Measurements from ENCODE around the gene EWSR1.

EWSR1 gene

DNA sequence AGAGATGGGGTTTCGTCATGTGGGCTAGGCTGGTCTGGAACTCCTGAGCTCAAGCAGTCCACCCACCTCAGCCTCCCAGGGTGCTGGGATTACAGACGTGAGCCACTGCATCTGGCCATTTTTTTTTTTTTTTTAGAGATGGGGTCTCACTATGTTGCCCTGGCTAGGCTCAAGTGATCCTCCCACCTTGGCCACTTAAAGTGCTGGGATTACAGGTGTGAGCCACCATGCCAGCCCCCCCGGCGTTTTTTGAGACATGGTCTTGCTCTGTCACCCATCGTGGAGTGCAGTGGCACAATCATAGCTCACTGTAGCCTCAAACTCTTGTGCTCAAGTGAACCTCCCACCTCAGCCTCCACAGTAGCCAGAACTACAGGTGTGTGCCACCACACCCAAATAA is 16.8 kb upstream of the EWSR1 start:
- no peak for DNase-seq (ENCODE audit: low spot score)

DNA sequence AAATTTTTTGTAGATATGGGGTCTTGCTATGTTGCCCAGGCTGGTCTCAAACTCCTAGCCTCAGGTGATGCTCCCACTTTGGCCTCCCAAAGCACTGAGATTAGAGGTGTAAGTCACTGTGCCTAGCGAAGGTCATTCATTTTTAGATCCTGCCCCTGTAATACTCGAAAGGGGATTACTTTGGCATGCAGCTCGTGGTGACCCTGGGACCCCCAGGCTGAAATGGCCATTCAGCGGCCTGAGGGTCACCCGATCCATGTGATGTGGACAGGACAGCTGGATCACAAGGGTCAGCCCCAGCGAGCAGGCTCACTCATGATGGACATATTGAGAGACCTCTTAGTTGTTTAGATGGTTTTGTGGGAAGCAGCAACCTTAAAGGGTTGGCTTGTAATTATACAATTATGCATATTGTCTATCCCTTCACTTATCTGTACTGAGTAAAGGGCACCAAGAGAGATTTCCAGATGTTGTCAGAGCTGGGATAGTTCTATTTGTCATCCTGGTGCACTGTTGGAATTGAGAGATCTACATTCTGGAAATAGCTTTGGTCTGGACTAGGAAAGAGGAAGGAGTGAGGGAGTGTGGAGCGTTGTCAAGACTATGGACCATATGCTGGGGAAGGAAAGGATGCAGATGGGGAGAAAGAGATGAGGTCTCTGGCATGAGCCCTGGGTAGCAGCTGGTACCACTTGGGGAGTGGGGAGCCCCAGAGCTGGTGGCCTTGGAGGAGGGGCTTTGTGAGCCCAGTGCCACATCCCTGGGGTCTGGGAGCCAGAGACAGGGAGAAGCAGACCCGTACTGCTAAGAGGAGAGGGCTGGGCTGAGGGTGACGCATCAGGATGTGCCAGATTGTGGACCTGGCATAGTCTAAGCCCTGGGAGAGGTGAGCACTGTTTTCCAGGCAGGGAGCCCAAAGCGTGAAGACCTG is 15.8 kb upstream of the EWSR1 start:
- DNase-seq (ENCODE audit: low spot score): no peak

DNA sequence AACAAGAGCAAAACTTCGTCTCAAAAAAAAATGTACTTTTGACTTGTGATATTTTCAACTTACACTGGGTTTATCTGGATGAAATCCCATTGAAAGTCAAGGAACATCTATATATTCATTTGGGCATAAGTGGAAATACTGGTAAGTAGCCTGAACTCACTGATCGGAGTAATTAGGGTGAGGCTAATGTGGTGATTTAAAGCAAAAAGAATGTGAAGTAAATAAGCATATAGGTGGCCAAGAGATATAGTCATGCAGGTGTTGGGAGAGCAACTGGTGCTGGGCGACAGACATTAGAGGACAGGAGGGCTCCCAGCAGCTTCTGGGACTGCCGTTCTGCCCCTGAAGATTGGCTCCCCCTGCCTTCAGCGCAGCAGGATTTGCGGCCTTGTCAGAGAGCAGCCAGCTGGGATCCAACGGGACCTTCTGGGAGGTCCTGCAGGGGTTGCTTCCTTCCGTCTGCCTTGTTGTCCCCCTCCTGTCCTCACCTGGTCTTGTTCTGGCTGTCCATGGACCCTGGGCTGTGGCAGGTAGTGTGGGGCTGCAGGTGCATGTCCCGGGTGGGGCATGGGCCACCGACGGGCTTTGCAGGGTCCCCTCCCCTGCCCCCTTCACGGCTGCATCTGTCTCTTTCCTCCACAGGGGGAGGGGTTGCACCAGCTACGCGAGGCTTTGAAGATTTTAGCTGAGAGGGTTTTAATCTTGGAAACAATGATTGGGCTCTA is 14.3 kb upstream of the EWSR1 start:
- no peak for DNase-seq (ENCODE audit: low spot score)

DNA sequence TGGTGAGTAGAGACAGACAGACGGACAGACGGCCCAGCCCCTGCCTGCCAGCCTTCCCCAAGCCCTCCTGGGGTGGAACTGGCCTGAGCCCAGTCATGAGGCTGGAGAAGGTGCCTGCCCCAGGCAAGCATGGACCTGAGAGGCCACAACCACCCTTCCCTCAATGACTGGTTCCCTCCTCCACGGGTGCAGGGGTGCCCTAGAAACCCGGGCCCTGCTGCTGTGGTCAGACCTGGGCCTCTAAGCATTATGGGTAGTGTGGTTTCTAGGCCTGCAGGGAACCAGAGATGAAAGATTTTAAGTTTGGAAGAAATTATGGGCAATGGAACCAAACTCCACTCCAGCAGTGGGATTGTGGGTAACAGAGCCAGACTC is 13.8 kb upstream of the EWSR1 start:
- no peak for DNase-seq (ENCODE audit: low spot score)

DNA sequence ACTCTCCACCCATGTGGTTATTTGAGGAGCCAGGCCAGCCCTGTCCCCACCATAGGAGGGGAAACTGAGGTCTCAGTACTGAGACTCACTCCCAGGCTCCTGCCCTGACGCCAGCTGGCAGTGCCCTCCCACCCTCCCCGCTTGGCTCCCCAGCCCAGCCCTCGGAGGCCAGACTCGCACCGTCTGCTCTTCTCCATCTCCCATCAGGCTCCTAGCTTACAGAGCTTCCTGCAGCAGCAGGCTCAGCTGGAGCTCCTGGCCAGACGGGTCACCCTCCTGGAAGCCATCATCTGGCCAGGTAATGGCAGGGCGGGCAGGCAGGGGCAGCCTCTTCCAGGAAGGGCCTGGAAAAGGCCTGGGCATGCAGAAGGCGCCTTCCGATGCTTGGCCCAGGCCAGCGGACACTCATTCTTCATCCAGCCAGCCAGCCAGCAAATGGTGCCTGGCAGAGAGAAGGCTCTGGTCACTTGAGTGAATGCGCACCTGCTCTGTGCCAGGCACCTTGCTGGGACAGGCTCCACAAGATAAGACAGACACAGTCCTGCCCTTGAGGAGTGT is 12.9 kb upstream of the EWSR1 start:
- DNase-seq (ENCODE audit: low spot score): no peak

DNA sequence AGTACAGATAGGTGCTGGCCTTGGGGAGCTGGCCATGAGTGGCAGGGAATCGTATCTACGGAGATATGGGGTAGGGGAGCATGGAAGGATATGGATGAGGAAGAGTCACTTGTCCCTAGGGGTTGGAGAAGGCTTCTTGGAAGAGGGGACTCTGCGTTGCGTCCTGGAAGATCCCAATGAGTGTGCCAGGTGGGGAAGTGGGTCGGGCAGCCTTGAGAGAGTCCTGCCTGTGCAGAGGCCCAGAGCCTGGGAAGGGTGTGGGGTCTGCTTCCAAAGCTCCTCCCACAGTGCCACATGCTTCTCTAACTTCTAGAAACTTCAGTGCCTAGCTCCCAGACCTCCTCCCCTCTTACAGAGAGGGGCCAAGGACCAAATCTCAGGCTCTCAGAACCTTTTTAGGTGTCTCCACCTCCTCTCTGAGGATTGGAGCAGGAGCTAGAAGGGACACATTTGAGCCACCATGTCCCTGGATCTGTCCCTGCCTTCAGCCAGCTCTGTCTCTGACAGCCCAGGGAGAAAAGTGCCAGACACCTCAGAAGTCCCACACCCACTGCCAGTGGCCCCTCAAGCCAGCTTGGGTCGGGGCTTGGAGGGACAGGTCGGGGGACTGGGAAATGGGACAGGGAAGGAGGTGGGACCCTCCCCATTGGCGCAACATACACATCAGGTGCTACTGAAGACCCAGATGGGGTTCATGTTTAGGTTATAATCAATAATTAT is 11.3 kb upstream of the EWSR1 start:
- DNase-seq (ENCODE audit: low spot score): no peak

DNA sequence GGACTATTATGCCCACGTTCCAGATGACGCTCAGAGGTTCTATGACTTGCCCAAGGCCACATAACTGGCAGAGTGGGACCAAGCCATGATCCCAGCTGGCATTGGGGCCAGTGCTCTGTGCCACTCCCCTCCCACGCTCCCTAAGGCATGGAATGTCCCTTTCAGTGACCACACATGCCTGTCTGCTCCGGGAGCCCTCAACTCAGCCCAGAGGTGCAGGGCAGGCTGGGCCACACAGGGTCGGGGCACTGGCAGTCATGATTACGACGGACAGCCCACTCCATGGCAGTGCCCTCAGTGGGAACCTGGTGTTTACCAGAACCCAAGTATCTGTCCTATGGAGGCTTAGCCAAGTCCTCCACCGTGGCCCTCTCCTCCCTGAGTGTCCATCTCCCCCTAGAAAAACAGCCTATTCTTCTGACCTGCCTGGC is 10.3 kb upstream of the EWSR1 start:
- DNase-seq (ENCODE audit: low spot score): no peak

DNA sequence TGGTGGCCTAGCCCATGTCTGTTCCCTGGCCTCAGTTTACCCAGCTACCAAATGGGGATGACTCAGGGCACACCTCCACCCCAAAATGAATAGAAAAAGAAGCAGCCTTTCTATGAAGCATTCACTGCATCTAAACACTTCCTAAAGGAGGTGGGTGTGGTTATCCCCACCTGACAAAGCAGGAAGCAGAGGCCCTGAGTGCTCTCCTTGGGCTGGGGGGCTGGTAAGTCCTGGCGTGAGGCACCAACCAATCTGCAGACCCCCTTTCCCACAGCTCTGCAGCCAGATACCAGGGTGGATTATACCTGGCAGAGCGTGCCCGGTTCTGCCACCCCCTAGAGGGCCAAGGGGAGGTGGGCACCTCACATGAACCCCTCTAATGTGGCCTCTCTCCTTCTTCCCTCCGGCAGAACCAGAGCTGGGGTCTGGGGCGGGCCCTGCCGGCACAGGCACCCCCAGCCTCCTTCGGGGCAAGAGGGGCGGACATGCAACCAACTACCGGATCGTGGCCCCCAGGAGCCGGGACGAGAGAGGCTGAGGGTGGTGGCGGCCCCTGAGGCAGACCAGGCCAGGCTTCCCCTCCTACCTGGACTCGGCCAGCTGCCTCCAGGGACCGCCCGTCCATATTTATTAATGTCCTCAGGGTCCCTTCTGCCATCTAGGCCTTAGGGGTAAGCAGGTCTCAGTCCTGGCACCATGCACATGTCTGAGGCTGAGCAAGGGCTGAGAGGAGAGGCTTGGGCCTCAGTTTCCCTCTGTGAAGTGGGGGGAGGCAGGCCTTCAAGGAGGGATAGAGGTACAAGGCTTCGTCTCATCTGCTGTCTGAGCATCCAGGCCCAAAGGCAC is 9.4 kb upstream of the EWSR1 start:
- no peak for DNase-seq (ENCODE audit: low spot score)

DNA sequence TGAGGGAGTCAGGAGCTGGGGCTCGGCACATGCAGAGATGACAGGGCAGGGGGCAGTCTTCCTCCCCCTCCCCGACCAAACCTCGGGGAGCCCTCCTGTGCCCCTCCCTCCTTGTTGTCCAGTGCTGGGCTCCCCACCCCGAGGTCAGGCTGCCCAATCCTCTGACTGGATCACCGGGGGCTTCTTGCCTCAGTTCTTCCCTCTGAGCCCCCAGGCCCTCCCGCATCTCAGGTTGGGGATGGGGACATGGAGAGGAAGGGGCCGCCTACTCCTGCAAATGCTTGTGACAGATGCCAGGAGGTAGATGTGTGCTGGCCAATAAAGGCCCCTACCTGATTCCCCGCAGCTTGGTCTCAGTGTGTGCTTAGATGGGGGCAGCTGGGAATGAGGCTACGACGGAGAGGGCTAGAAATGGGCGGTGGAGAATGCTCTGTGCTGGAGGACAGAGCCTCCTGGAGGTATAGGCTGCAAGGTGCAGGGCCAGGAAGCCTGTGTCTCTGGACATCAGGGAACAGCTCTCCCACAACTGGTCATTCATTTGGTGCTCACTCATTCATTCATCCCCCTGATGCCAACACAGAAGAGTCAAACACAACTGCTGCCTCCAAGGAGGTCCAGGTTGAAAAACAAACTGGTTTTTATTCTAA is 8.7 kb upstream of the EWSR1 start:
- no peak for DNase-seq (ENCODE audit: low spot score)

DNA sequence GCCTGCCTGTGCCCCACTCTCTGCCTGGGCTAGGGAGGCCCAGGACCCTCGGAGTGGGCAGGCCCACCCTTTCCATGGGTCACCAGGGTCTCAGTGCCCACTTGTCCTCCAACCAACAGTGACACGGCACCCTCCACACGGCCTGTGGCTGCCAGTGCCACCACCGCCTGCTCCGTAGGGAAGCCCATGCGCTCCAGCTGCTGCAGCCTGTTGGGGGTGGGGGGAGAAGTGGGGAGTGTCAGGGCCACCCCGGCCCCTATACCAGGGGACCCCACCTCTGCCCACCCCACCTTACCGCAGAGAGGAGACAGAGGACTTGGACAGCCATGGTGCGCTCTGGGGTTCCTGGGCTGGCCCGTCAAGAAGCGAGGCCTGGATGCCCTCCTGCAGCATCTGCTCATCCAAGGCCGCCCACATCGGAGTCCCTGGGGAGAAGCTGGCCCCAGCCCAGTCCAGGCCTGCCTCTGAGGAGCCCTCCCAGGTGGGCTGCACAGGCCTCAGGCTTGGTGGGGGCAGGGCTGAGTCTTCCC is 8.0 kb upstream of the EWSR1 start:
- DNase-seq (ENCODE audit: low spot score): no peak

DNA sequence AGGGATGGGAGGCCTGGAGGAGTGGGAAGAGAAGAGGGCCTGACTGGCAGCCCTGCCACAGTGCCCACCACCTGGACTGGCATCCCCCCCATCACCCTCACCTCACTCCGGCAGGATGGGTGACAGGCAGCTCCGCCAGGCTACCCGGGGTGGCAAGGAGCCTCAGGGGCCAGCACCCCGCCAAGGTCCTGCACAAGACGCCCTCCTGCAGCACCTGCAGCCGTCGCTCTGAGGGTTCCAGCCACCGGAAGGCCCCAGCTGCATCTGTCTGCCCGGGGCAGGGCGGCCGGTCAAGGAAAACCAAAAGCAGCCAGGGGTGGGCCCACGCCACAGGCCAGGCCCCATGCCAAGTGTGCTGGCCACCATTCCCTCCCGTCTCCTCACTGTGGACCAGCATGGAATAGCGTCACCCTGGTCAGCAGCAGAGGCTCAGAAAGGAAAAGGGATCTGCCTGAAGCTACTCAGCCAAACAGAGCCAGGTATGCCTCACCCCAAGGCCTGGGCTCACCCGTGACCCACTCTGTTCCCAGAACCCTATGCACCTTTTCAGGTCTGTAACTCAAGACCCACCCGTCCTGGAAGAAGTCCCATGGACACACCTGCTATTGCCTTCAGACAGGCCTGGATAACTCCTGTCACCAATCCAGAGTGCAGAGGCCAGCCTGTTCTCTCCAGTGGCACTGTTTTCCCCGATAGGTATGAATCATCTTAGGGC is 7.3 kb upstream of the EWSR1 start:
- no peak for DNase-seq (ENCODE audit: low spot score)

DNA sequence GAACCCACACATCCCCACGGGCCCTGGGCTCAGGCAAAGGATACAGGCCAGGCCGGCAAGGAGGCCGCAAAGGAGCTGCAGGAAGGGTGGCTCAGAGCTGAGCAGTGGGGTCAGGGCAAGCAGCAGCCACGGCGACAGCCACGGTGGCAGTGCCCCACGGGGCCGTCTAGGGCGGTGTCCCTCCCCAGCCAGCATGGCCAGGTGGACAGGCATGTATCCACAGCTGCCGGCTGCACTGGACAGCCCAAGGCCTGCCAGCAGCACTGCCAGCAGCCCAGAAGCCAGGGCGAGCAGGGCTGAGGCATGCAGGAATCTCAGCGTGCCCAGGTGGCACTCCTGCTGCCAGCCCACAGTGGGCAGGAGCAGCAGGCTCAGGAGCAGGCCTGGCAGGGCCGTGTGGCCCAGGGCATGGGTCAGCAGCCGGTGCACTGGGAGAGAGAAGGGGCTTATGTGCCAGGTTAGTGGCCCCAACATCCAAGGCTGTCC is 4.2 kb upstream of the EWSR1 start:
- DNase-seq (ENCODE audit: low spot score): no peak

DNA sequence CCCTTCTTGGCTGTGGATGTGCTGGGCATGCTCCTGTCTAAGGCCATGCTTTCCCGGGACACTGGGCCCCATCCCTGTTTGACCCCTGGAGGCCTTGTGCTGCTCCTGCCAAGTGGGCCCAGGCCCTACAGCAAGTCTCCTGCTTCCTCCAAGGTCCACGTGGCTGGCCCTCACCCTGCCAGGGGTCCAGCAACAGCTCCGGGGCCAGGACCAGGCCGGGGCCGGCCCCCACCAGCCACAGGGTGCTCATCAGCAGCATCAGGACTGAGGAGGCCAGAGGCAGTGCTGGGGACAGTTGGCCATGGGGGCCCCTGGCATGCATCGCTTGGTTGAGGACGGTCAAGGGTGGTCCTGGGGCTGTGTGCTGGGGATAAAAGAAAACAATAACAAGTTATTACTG is 2.8 kb upstream of the EWSR1 start:
- DNase-seq (ENCODE audit: low spot score): no peak

DNA sequence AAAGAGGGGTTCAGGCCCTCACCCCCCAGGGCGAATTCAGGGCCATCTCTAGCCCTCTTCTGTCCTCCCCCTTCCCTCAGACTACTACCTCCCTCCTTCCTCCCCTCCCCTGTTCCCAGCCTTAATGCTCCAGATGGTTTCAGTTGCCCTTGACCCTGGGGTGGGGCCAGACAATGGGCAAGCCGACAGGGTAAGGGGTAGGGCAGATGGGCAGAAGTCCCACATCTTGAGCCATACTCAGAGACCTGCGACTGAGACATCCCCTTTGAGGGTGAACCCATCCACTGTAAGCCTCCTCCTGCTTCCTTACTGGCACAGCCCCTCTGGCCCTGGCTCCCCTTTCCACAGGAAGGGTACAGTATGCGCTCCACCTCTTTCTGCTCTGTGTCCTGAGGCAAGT is 2.1 kb upstream of the EWSR1 start:
- no peak for DNase-seq (ENCODE audit: low spot score)

DNA sequence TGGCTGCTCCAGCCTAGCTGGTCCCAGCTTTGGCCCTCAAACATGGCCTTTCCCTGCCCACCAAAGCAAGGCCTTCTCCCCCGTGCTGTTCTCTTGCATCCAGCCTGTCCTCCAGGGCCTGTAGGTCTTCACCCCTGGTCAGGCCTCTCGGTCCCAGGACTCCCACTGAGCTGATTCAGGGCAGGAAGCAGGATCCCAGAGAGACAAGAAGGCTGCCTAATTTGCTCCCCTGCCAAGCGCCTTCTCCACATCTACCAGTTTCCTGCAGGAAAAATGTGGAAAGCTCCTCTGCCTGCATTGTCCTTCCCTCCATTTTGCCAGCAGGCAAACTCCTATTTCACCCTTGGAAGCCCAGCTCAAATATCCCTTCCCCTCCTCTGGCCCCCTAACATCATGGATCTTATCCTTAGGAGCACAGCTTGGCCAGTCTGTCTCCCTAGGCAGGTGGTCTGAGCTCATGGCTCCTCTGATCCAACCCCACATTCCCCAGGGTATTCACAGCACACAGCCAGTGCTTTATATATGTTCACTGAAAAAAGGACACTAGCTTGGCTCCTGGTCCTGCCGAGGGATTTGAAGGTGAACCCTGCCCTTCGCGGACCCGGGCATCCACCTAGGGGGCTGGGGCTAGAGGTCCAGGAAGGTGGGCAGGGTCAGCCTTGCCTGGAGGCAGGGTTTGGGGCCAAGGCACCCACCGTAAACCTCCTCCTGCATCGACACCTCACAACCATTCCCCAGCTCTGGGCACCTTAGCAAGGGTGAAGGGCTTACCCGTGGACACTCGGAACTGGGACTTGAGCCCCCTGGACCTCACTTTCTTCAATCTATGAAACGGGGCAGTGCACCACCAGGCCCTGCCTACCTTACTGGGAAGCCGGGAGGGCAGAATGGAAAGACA is 1.3 kb upstream of the EWSR1 start:
- no peak for DNase-seq (ENCODE audit: low spot score)

DNA sequence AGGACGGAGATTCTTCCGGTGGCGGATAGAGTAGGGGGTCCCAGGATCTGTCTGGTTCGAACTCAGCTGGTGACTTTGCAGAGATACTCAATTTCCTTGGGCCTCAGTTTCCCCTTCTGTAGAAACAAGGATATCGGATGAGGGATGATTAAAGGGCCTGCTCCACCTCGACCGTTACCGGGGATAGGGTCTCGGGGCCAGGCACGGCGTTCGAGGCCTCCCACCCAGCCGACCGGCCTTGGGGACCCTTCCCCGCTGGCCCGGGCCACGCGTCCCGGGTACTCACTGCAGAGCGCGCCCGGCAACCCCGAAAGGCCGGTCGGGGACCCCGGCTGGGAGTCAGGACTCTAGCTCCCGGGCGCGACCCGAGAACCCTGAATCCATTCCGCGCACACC is 608 bp upstream of the EWSR1 start:
- DNase-seq (ENCODE audit: low spot score): no peak

DNA sequence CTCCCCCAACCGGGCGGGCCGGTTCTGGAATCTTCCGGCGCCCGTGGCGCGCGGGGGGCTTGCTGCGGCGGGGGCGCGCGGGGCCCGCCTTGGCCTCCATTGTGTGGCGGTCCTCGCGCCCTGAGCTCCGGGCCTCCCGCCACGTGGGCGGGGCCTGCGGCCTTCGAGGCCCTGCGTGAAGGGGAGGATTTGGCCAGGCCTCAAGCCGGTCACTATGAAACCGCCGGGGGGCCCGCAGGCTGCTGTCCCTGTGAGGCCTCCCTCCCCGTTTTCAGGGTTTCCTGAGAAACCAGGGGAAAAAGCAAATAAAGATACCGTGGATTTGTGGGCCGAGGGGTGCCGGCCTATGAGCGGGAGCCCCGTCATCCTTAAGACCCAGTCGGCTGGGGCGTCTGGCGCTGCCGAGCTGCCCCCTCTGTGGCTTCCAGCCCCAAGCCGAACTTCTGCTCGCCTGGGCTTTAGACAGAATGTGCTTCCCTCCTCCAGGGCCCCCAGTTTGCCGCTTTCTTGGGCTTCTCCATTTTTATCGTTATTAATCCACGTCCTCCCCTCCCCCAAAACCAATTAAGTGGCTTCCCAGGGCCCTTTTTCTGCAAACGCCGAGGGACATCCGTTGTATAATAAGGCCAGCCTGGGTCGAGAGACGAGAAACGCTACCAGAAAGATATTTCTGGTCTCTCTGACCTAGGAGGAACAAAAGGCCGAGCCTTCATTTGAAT is 602 bp downstream of the EWSR1 start:
- peak; percentile 33 for DNase-seq (ENCODE audit: low spot score)

DNA sequence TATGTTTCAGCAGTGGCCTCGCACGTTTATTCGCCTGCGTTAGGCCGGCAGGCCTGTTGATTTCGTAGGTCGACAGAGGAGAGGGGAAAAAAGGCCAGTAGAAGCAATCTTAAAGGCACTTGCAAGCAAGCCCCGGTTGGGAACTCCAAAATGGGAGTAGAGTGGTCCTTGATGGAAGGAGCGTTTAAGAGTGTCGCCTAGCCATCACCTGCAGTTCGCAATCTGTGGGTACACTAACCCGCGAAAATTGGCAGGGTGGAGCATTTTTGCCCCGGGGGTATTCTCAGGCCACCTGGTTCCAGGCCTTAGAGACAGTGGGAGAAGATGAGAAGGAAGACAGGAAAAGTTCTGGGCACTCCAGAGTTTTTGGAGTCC is 1.1 kb downstream of the EWSR1 start:
- DNase-seq (ENCODE audit: low spot score): no peak
